ENCODE results near the gene FSIP2. TPM values are rescaled to one million over a fixed set of nuclear protein-coding genes. Genes with fewer than 3 reads are reported as not detected.

Gene FSIP2
- total and polyA plus RNA-seq, 2 of the 13 experiments (the other 11 are each of a cell fraction or from before 2014, with no cell fraction given), result 0.01 to 0.07 TPM

- no peak for TF ChIP-seq RFX5 (IDR thresholded peaks at IDR 0.05; ENCODE audit: low read depth, low read length)
- TF ChIP-seq RORA (CRISPR knock-in tag; IDR thresholded peaks at IDR 0.05), result no peak
- TF ChIP-seq DMAP1 (CRISPR knock-in tag; IDR thresholded peaks at IDR 0.05), result no peak
- no peak for TF ChIP-seq RBM22 (optimal IDR thresholded peaks at IDR 0.05; ENCODE audit: low read length)
- no peak for TF ChIP-seq NFIB (CRISPR knock-in tag; IDR thresholded peaks at IDR 0.05; ENCODE audit: borderline replicate concordance)
Measured at GRCh38 chr2:185695711-185696235, 42.8 kb upstream of the FSIP2 start (continued).

DNA sequence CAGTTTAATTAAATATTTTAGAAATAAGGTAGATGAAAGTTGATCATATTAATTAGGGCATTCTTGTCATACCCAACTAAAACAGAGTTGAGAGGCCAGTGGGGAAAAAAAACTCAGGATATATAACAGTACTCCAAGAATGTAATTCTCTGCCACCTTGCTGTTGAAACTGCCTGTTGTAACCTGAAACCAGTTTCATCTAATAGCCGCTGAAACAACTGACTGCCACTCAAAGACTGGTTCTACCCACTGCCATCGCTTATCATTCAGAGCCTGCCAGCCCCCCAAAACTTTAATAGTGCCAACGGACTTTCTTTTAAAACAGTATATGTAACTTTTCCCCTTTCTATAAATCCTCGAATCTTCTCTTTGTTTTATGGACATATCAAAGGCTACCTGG lies 37.7 kb upstream of the FSIP2 start:
- DNase-seq (ENCODE audit: low spot score) (no peak), FAIRE-seq (no peak), ATAC-seq (no peak)
- no peaks in the 10 kb centered on the region for H3K79me2 ChIP-seq (ENCODE audit: insufficient read depth, low read length)
- H3K4me3 ChIP-seq (replicated peaks in 1 of 3; ENCODE audit: insufficient read depth in 1 of 3, low read depth in 2 of 3, low read length in 3 of 3), result no peak overlapping the region
- H3K4me2 ChIP-seq (ENCODE audit: low read depth, low read length), result no peak overlapping the region
- TF ChIP-seq AKAP8 (CRISPR knock-in tag; IDR thresholded peaks at IDR 0.05) (no peak), SIX1 (CRISPR knock-in tag; IDR thresholded peaks at IDR 0.05; ENCODE audit: borderline replicate concordance) (peak; percentile 20; the same call in 1 of the 2 replicates)
- TF ChIP-seq, protein P1, sequence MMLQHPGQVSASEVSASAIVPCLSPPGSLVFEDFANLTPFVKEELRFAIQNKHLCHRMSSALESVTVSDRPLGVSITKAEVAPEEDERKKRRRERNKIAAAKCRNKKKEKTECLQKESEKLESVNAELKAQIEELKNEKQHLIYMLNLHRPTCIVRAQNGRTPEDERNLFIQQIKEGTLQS (CRISPR knock-in tag; IDR thresholded peaks at IDR 0.05), result no peak
- no TSS peak for BruUV-seq (replicated peaks)
- in situ Hi-C loops (cut with HindIII; ENCODE audit: extremely low pct_ligation_motif_present, low pct_unique_long_range_greater_than_20kb) (no loop called here), intact Hi-C loops (cut with micrococcal nuclease; ENCODE audit: unreplicated experiment) (no loop called here)
- no peak overlapping the region for H3K9ac ChIP-seq (ENCODE audit: insufficient read depth, low read depth, low read length)
- no peaks in the 10 kb centered on the region for H3K36me3 ChIP-seq (replicated peaks in 1 of 2; ENCODE audit: control insufficient read depth in 1 of 2, insufficient read depth in 2 of 2, low read length in 2 of 2)
- H3K4me1 ChIP-seq (ENCODE audit: insufficient read depth, low read length), result no peaks in the 10 kb centered on the region
- no peaks in the 10 kb centered on the region for H4K20me1 ChIP-seq (ENCODE audit: insufficient read depth, low read length)
- ChIA-PET POLR2A (no interaction called here), CTCF (ENCODE audit: low intra/inter-chr PET ratio, low total read pairs) (no interaction called here)
- H3K9me3 ChIP-seq (ENCODE audit: low read length), result no peaks in the 10 kb centered on the region
- 6% methylated on average over 4 of the region's 4 CpGs for WGBS (ENCODE audit: low lambda C conversion rate)
- no peak overlapping the region for H3K27ac ChIP-seq (ENCODE audit: extremely low read length, insufficient read depth, low read length)
- H2AFZ ChIP-seq (ENCODE audit: low read length), result no peak overlapping the region
- no peaks in the 10 kb centered on the region for H3K27me3 ChIP-seq (ENCODE audit: control insufficient read depth in 1 of 2, insufficient read depth in 2 of 2, low read length in 2 of 2)
